NCI-H1417 (cell line): ENCODE results near the gene TECTA.
"Not testable (repeated sequence)": the region's sequence is repeated elsewhere in the genome, so short reads cannot be mapped to it uniquely, and the experiment has no call there.

ENCODE experiments used
- DNase-seq, 3 experiments: peaks; one replicate each; lab custom pipeline; 2025; lab: John Stamatoyannopoulos, UW

The TECTA gene

GRCh38 chr11:121131656-121132055 lies 30.6 kb downstream of the TECTA start:
- DNase-seq, result no peak

- no peak for DNase-seq
Measured at GRCh38 chr11:121132211-121132976, 31.4 kb downstream of the TECTA start.

GRCh38 chr11:121134741-121135312 lies 33.8 kb downstream of the TECTA start:
- no peak for DNase-seq

- no peak for DNase-seq
Measured at GRCh38 chr11:121137005-121137404, 36.0 kb downstream of the TECTA start.

- no peak for DNase-seq
Measured at GRCh38 chr11:121138259-121138658, 37.2 kb downstream of the TECTA start.

GRCh38 chr11:121140369-121140768 lies 39.3 kb downstream of the TECTA start:
- no peak for DNase-seq

GRCh38 chr11:121141066-121141465 lies 40.0 kb downstream of the TECTA start:
- DNase-seq, result no peak

- no peak for DNase-seq
Measured at GRCh38 chr11:121143921-121144320, 42.9 kb downstream of the TECTA start.

- no peak for DNase-seq
Measured at GRCh38 chr11:121144723-121145122, 43.7 kb downstream of the TECTA start.

GRCh38 chr11:121145826-121146225 lies 44.8 kb downstream of the TECTA start:
- no peak for DNase-seq

GRCh38 chr11:121149116-121149515 lies 48.1 kb downstream of the TECTA start:
- DNase-seq, result no peak

GRCh38 chr11:121151207-121151688 lies 50.2 kb downstream of the TECTA start:
- no peak for DNase-seq

- peak; percentile 34 to 89 (median 80) for DNase-seq
Measured at GRCh38 chr11:121152764-121153163, 51.7 kb downstream of the TECTA start.

GRCh38 chr11:121153472-121153871 lies 52.4 kb downstream of the TECTA start:
- no peak for DNase-seq

GRCh38 chr11:121154486-121155314 lies 53.7 kb downstream of the TECTA start:
- DNase-seq, result peak in 1 of 3 experiments; percentile 54

GRCh38 chr11:121157756-121158155 lies 56.7 kb downstream of the TECTA start:
- no peak for DNase-seq

- DNase-seq, result no peak
Measured at GRCh38 chr11:121159741-121160140, 58.7 kb downstream of the TECTA start.

GRCh38 chr11:121161349-121161917 lies 60.4 kb downstream of the TECTA start:
- no peak for DNase-seq

- no peak for DNase-seq
Measured at GRCh38 chr11:121163658-121164308, 62.7 kb downstream of the TECTA start.

GRCh38 chr11:121177629-121178028 lies 76.6 kb downstream of the TECTA start:
- not testable (repeated sequence) for DNase-seq

GRCh38 chr11:121179306-121179705 lies 78.3 kb downstream of the TECTA start:
- DNase-seq, result no peak

GRCh38 chr11:121180183-121180582 lies 79.1 kb downstream of the TECTA start:
- no peak for DNase-seq
